Hindlimb muscle (tissue), 1 donor: ENCODE results near the gene ZMYND19. TPM values are rescaled to one million over a fixed set of nuclear protein-coding genes. Genes with fewer than 3 reads are reported as not detected.
A peak's percentile ranks its signal among the peaks of the same experiment; 100 is the strongest.
"Not testable (repeated sequence)": the region's sequence is repeated elsewhere in the genome, so short reads cannot be mapped to it uniquely, and the experiment has no call there.

Experiments used
- DNase-seq: peaks from one replicate; pipeline ENCODE4 v3.0.0-alpha.2; 2013
- polyA plus RNA-seq: library from polyadenylated mRNA; unstranded; fragments of 120-200 nt; gene quantifications from one replicate; pipeline ENCODE4 v1.2.1, GENCODE V29; 2013; ENCODE audit not compliant: insufficient read length

ZMYND19 gene
- polyA plus RNA-seq, result 19.0 TPM

GRCh38 chr9:137590469-137591383, at the start of gene ZMYND19:
Gene ZMYND19, minus strand, starts transcription at chr9:137590512. Its CDS starts 249 bp downstream, at chr9:137590263.
- DNase-seq, result peak; percentile 93

GRCh38 chr9:137639303-137640051, 49.2 kb upstream of the ZMYND19 start:
- no peak for DNase-seq

- DNase-seq, result no peak
These were observed 48.4 kb upstream of the ZMYND19 start for GRCh38 chr9:137638680-137639079.

- no peak for DNase-seq
These were observed 43.7 kb upstream of the ZMYND19 start for GRCh38 chr9:137634016-137634415.

GRCh38 chr9:137632230-137633161, 42.2 kb upstream of the ZMYND19 start:
- DNase-seq, result no peak

GRCh38 chr9:137631345-137632229, 41.3 kb upstream of the ZMYND19 start:
- no peak for DNase-seq

GRCh38 chr9:137630679-137631078, 40.4 kb upstream of the ZMYND19 start:
- no peak for DNase-seq

- no peak for DNase-seq
These were observed 39.8 kb upstream of the ZMYND19 start for GRCh38 chr9:137630126-137630525.

- not testable (repeated sequence) for DNase-seq
These were observed 37.1 kb upstream of the ZMYND19 start for GRCh38 chr9:137627406-137627805.

- DNase-seq, result no peak
These were observed 36.2 kb upstream of the ZMYND19 start for GRCh38 chr9:137626464-137626863.

GRCh38 chr9:137622211-137622610, 31.9 kb upstream of the ZMYND19 start:
- not testable (repeated sequence) for DNase-seq

- DNase-seq, result no peak
These were observed 30.9 kb upstream of the ZMYND19 start for GRCh38 chr9:137621131-137621757.

- no peak for DNase-seq
These were observed 30.3 kb upstream of the ZMYND19 start for GRCh38 chr9:137620581-137620980.

- no peak for DNase-seq
These were observed 29.7 kb upstream of the ZMYND19 start for GRCh38 chr9:137620048-137620405.

GRCh38 chr9:137619240-137620047, 29.1 kb upstream of the ZMYND19 start:
- no peak for DNase-seq

GRCh38 chr9:137618105-137619067, 28.1 kb upstream of the ZMYND19 start, which contains the start of gene EHMT1:
Gene EHMT1, plus strand, starts transcription at chr9:137619005. Its CDS starts 24 bp downstream, at chr9:137619029.
- peak; percentile 93 for DNase-seq

- no peak for DNase-seq
These were observed 25.1 kb upstream of the ZMYND19 start for GRCh38 chr9:137615387-137615871.

GRCh38 chr9:137614631-137615386, 24.5 kb upstream of the ZMYND19 start:
- DNase-seq, result no peak
